IPS-NIHi11 (cell line): ENCODE data around the gene CEP152.
A peak's percentile ranks its signal among the peaks of the same experiment; 100 is the strongest.
"Not testable (repeated sequence)": the region's sequence is repeated elsewhere in the genome, so short reads cannot be mapped to it uniquely, and the experiment has no call there.

Source experiments
- DNase-seq: peaks from one replicate; pipeline ENCODE4 v3.0.0; 2012; ENCODE audit warnings: mixed read lengths, low spot score

Gene CEP152

DNA sequence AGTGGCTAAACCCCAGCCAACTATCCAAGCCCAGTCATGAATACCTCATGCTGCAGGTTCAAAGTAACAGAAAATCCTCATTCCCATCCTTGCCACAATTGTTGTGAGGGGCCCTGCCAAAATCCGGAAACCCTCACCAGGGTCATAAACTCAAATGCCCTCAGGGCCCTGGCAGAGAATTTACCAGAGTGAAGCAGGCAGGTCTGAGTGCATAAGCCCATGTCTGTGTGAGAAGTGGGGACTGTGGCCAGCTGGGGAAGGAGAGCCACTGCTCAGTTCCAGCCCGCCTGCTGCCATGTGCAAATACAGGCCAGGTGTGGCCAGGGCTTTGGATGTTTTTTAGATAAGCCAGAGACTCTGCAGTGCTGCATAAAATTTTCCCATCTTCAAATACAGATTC lies 7.0 kb downstream of the CEP152 start:
- DNase-seq, result no peak

DNA sequence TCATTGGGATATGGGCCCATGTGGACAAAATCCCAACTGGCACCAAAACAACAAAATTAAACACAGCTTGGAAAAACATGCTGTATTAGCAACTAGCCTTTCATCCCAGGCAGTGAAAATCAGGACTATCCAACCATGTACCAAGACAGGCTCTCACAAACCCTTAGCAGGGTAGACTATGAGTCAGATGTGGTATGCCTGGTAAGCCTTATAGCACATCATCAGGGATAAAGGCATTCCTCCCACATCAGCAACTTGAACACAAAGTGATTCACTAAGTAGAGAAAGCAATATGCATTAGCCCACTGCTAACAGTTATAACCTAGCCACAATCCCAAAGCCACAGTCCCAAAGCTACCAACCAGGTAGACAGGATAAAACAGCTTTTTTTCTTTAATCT lies 8.0 kb downstream of the CEP152 start:
- no peak for DNase-seq

DNA sequence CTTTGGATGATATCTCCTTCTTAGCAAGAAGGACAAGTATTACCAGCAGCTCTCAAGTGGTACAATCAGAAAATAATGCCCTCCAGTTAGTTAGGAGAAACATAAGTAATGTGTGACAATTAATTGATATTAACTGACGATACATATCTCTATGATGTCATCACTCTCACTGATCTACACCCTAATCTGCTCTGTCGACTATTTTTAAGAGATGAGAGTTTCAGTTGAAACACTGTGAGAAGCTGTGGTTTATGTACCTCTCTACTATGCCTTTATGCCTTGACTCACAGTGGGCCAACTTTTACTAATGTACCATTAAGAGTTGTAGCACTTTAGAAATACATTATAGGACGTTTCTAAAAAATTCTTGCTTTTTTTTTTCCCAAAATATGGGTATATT lies 8.6 kb downstream of the CEP152 start:
- DNase-seq, result no peak

DNA sequence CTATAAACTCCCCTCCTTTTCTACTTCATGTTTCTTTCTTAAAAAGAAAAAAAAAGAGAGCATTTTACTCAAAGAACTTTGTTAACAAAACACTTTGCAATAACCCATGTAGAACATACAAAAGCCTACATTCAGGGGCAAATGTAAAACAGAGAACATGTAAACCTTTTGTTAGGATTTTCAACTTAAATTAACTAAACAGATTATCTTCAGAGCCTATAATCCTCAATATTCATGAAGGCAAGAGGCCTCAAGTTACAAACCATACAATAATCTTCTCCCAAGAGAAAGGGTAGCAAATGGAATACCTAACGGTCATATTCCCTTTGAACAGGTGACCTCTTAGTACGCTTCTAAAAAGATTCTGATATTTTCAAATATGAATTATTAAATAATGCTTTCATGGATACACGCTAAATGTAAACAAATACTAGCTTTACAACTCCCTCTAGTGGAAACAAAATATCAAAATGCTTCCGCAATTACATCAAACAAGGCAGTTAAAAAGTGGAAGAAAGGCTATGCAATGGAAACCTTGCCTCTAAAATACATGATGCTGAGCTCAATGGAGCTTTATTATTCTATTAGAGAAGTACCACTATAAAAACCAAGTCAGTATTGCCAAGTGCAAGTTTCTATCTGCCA lies 9.9 kb downstream of the CEP152 start:
- DNase-seq, result no peak

DNA sequence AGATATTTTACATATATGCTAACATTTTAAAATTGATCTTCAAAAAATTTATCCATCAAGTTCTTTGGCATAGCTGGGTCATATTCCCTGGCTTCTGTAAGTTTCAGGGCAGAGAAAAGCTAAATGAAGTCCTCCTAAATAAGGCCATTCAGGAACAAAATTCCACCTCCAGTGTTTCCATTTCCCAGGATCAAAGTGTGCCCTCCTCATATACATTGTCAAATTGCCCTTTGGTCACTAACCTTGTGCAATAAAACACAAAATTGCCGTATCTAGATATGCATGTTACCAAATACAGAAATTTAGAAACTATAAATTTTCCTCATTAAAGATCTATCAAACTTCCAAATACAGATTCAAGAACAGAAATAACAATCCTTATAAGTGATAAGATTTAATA lies 10.6 kb downstream of the CEP152 start:
- no peak for DNase-seq

DNA sequence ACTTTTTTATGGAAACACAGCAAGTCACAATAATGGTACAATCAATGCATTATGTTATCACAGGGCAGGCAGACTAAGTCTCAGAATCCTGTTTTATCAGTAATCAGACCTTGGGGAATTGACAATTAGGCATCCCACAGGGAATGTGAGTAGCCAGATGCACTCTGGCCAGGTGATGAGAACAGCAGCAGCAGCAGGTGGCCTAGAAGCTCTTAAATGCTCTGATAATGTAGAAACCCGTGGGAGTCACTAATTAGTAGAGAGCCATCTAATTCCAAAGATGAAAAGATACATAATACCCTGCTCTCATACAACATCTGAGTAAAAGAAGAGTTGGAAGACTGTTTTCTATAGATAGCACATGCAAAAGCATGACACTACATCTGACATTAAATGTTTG lies 12.6 kb downstream of the CEP152 start:
- peak; percentile 29 for DNase-seq

DNA sequence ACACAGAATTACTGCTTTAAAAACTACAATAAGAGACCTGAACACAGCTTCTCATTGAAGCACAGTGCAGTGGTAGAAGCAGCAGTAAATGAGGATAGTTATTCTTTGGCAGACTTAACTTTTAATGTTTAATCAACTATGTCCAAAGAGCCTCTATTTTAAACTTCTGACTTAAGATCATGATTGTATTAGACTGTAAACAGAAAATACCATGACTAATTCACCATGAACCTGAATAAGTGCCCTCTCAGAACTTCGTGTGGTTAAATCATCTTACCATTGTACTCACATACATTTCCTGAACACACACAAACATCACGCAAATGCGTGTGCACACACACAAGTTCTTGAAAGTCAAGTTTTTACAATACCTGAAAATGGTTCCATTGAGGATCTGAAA lies 13.9 kb downstream of the CEP152 start:
- no peak for DNase-seq

DNA sequence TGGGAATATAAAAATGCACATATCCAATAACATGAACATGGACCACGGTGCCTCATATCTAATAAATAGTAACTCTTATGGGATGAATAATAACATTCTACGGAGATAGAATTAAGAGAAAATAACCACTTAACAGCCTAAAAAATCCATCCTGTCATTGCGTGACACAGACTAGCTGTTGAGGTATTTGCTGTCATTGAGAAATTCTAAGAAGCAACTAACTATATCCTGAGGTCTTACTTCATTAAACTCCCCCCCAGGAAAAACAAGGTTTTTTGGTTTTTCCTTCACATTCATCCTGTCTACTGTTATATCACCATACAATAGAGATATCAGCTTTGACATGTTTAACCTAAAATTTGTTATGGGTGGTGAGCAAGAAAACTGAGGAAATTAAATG lies 14.3 kb downstream of the CEP152 start:
- DNase-seq, result no peak

DNA sequence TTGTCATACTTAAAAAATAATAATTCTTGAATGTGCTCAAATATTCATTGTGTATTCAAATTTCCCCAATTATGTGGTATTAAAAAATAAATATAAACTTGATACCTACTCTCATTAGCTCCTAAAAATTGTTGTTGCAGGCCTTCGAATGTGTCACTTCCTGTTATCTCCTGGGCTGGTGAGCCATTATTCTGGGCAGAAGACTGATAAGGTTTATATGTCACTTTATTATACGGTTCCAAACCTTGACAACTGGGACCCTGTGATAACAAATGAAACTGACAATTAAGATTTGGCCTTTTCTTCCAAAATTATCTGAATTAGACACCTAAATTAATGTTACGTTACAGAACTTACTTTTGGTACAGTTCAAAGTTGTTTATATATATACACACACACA lies 15.0 kb downstream of the CEP152 start:
- no peak for DNase-seq

DNA sequence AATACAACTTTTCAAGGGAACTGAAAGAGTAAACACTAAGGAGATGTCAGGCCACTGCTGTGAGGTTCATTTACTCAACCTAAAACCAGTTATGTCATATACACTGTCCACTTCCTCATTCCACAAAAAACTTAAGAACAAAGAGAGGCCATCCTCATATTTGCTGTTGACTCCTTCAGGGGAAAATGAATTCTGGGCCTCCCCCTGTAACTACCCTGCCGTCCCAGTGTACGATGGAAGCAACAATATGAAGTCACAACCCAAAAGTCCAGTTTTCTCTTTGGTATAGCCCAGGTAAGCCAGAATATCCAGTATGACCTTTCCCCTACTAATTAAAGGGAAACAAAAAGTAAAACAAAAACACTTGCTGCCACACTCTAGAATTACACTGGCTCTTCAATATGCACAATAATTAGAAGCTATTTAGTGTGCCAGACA lies 16.2 kb downstream of the CEP152 start:
- DNase-seq, result no peak

DNA sequence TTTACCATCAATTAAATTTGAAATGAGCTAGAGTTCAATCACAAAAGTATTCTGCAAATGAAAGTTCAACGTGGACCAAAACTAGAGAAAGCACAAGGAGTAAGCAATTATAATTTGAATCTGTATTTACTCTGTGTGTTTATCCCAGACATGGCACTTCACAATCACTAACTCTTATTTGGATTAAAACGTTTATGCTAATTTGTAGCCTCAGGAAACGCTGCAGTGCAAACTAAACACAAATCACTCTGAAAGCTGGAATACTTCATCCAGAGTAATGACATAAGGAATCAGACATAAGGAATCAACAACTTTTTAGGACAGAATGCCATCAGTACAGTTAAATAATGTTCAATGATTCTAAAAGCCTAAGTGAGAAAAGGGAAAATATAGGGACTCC lies 18.5 kb downstream of the CEP152 start:
- DNase-seq, result no peak

DNA sequence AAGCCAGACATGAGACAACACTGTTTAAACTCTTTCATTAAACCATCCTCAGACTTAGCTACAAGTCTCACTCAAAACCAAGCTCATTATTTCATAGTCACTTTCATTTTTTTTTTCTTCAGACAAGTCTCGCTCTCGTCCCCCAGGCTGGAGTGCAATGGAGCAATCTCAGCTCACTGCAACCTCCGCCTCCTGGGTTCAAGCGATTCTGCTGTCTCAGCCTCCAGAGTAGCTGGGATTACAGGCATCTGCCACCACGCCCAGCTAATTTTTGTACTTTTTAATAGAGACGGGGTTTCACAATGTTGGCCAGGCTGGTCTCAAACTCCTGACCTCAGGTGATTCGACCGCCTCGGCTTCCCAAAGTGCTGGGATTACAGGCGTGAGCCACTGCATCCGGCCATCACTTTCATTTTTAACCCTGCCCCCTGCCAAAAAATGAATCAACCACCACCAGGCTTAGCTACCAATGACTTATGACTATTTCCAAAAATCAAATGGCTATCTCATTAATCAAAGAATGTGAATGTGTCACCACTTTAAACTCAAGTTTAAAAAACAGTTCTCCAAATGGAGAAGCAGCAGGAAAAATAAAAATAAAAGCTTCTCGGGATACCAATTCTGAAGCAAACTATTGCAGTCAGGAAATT lies 20.3 kb downstream of the CEP152 start:
- not testable (repeated sequence) for DNase-seq

DNA sequence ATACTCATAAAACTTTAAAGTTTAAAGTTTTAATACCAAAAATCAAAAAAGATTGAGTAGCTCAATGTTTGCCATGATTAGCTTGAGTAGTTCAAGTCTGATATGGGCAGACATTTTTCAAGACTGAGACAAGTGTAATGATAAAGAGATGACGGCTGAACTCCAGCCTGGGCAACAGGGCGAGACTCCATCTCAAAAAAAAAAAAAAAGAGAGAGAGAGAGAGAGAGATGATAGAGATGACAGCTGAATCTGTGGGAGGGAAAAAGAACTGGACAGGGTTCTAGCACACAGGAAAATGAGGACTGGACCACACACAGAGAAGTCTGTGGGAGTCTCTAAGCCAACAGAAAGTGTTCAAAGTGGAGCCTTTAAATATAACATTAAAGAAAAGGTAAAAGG lies 25.2 kb downstream of the CEP152 start:
- no peak for DNase-seq

DNA sequence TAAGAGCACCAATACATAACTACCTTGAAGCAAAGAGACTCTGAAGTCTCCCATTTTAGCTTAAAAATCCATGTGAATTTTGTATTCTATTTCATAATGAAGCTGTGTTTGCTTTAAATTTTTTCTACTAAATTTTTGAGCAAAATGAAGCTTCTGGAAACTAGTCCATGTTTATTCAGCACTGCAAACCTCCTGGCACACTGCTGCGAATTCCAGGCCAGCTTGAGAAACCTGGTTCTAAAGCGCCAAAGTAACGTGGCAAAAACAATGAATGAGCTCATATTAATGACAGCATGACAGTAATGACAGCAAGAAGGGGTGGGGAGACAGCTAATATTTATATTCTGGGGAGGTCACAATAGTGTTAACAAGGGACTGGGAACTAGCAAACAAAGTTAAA lies 25.7 kb downstream of the CEP152 start:
- DNase-seq, result no peak

DNA sequence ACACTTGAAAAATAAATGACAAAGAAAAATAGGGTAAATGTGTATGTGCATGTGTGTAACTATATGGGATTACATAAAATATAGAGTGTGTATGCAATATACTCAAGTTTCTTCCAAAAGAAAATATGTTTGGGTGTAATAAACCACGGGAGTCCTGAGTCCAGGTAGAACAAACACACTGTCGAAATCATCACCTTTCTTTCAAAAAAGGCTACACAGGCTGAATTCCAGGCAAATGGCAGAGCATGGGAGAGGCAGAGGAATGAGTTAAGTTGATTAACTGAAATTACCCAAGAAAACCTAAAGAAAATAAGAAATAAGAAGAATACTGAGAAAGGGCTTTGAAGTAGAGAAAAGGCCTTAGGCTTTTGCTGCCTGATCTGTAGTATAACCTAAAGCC lies 26.1 kb downstream of the CEP152 start:
- no peak for DNase-seq

DNA sequence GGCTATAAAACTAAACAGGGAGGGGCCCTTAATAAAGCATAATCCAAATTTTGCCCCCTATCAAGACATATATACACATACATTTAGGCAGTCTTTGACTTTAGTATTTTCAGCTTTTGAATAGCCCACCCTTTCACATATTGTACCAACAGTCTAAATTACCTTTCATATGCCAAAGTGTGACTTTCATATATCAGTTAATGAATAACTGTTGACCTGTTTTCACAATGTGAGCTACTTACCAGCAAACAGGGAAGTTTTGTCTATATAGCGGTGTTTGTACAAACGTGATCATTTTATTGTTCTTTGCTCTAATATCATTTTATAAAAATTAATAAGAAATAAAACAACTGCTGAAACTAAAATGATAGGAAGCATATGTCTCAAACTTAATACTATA lies 28.0 kb downstream of the CEP152 start:
- DNase-seq, result no peak

DNA sequence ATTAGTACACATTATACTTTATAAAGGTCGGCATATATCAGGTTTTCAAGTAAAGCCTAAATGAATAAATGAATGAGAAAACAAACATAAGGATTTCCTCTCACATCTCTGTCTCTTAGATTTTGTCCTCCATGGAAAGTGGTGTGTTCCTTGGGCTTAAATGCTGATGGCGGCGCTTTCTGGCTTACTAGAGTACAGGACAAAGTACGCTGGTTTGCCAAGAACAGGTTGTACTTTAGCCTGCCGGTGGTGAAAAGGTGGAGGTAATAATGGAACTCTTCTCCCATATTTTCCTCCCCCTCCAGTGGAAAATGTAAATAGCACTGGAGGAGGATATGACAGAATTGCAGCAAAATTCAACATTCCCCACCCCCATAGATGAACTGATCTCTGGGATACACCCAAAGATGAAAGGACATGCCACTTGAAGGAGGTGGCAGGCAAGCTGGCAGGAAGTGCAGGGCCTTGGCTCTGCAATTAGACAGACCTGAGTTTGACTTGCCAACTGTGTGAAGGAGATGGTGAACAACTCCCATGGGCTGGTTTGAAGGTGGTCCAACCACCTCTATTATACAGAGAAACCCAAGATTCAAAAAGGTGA lies 29.3 kb downstream of the CEP152 start:
- no peak for DNase-seq

DNA sequence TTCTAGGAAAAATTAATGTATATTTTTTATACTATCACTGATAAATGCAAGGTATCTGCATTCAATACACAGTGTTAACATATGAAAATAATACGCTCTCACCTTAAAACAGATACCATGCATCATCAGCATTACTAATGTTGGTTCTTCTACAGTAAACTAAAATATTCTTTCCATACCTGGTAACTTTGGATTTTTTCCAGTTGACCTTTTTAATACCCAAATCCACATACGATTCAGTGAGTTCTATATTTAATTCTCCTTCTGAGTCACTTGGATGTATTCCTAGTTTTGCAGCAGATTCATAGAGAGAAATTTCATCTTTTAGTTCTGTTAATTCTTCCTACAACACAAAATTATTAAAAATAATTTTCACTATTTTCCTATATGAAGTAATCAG lies 29.9 kb downstream of the CEP152 start:
- DNase-seq, result no peak

DNA sequence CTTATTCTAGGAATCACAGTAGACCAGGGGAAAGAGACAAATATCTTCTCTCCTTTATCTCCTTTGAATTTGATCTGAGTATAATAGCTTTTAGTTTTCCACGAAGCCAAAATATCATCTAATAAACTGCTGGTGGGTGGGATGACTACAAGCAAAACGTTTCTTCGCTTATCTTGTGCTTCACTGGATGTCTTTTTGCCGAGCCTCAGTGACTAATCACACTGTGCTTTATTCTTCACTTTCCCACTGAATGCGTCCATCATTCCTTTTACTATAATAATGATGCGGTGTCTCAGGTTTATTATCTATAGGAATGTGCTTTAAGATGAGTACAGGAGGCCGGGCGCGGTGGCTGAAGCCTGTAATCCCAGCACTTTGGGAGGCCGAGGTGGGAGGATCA lies 32.5 kb downstream of the CEP152 start:
- DNase-seq, result no peak

DNA sequence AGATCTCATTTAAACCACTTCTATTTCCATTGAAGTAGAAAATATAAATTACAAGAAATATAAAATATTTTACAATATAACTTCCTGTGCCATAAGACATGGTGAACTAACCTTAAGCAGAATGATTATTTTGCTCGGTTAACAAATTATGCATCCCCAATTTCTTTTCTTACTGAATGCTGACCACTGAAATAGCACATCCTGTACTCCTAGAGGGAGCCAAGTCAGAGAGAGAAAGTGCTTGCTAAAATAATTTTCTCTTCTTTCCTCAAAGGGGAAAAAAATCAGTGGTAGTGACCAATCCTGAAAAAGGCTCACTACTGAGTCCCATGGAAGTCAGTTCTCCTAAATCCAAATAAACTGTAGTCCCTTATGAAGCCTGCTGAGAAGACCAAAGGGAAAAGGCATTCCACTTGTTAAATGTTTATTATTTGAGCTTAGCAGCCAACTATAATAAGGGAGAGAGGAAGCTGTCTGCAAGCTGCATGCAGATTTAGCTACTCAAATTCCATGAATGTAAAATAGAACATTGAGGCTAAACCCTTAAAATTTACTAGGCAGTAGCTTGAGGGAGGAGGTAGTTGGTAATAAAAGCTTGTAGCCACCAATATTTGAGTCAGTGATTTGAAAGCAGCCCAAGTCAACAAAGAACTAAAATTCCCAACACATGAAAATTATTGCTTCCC lies 33.1 kb downstream of the CEP152 start:
- DNase-seq, result no peak

DNA sequence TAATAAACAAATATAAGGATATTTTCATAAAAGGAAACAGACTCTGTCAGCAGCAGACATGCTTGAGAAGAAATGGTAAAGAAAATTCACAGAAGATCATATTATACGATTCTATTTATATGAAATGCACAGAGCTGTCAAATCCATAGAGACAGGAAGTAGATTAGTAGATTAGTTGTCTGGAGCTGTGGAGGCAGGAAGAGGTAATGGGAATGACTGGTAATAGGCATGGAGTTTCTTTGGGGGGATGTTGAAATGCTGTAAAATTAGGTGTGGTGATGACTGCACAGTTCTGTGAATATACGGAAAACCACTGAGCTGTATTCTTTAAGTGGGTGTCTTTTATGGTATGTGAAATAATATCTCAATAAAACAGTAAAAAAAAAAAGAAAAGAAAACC lies 35.3 kb downstream of the CEP152 start:
- no peak for DNase-seq

DNA sequence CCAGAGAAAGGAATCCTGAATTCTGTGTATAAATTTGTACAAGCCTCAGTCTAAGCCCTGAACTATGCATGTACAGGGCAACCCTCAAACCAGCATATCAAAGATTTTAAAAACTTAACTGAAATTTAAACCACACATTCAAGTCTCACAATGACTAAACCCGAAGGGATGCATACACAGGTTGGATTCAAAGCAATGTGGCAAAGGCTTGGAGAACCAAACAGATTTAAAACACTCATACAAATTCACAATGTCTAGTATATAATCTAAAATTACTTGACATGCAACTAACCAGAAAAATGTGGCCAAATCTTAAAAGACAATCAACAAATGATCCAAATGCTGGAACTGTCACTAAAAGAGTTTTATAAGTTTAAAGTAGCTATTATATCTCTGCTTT lies 36.4 kb downstream of the CEP152 start:
- DNase-seq, result no peak

DNA sequence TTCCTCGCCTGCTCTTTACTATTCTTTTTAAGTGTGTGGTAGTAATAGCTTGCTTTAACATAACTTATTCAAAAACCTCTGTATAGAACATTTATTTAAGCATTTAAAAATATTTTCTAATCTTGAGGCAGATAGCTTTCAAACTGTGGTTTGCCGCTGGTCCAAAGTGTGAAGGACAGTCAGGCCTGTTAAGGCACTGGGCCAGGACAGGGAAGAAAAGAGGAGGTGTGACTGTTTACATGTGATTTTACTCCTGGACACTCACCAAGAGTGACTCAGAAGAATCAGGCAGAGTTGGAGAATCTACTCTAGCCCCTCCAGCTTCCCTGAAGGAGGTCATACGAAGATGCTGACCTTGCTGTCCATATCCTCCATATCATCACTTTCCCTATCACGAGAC lies 44.7 kb downstream of the CEP152 start:
- no peak for DNase-seq
